ENCODE data around the gene GNG4. TPM values are rescaled to one million over a fixed set of nuclear protein-coding genes. Genes with fewer than 3 reads are reported as not detected.
"Not testable (repeated sequence)": the region's sequence is repeated elsewhere in the genome, so short reads cannot be mapped to it uniquely, and the experiment has no call there.

Gene GNG4
- total RNA-seq, 1 donor from 2014 or later, result 3.8 TPM

GRCh38 chr1:235549351-235550139 is 100.0 kb downstream of the GNG4 start:
- FAIRE-seq (no peak), DNase-seq (ENCODE audit: low read depth) (no peak)
- H3K4me3 ChIP-seq (ENCODE audit: insufficient read depth, low read depth, low read length), result no peak overlapping the region
- H3K4me1 ChIP-seq (ENCODE audit: insufficient read depth, low read length), result no peaks in the 10 kb centered on the region
- Mint-ChIP-seq H3K4me1 (ENCODE audit: low read depth, unreplicated experiment) (no peaks in the 10 kb centered on the region), H3K36me3 (ENCODE audit: low read depth, unreplicated experiment) (no peaks in the 10 kb centered on the region), H3K9me3 (ENCODE audit: unreplicated experiment) (no peaks in the 10 kb centered on the region), H3K27me3 (ENCODE audit: low read depth, unreplicated experiment) (no peaks in the 10 kb centered on the region), H3K4me3 (ENCODE audit: unreplicated experiment) (no peak overlapping the region), H3K27ac (ENCODE audit: unreplicated experiment) (no peak overlapping the region)
- no peak overlapping the region for H3K9ac ChIP-seq (ENCODE audit: low read length)
- H3K27ac ChIP-seq (ENCODE audit: low read depth, low read length), result no peak overlapping the region
- H3K4me2 ChIP-seq (ENCODE audit: low read length), result no peak overlapping the region
- no peaks in the 10 kb centered on the region for H3K9me3 ChIP-seq (ENCODE audit: insufficient read depth, low read depth, low read length)
- TF ChIP-seq CTCF (IDR thresholded peaks at IDR 0.05; ENCODE audit: insufficient read depth, low read depth, low read length) (no peak), EZH2 (IDR thresholded peaks at IDR 0.05; ENCODE audit: insufficient read depth, low read length) (no peak)
- no peaks in the 10 kb centered on the region for H3K79me2 ChIP-seq (ENCODE audit: insufficient read depth, low read length)
- H3K36me3 ChIP-seq (ENCODE audit: insufficient read depth, low read length), result no peaks in the 10 kb centered on the region
- peaks cover 2% of the 10 kb centered on the region for H3K27me3 ChIP-seq (ENCODE audit: insufficient read depth, low read length)
- no peak overlapping the region for H2AFZ ChIP-seq (ENCODE audit: low read depth, low read length)
- H4K20me1 ChIP-seq (ENCODE audit: insufficient read depth, low read length), result no peaks in the 10 kb centered on the region

- not testable (repeated sequence) for DNase-seq (ENCODE audit: low read depth); H3K27ac ChIP-seq (ENCODE audit: low read depth, low read length); H4K20me1 ChIP-seq (ENCODE audit: insufficient read depth, low read length); H3K27me3 ChIP-seq (ENCODE audit: insufficient read depth, low read length); H3K4me1 ChIP-seq (ENCODE audit: insufficient read depth, low read length); FAIRE-seq; H3K9me3 ChIP-seq (ENCODE audit: insufficient read depth, low read depth, low read length); H3K9ac ChIP-seq (ENCODE audit: low read length); H3K36me3 ChIP-seq (ENCODE audit: insufficient read depth, low read length); H2AFZ ChIP-seq (ENCODE audit: low read depth, low read length); H3K4me2 ChIP-seq (ENCODE audit: low read length); H3K4me3 Mint-ChIP-seq (ENCODE audit: unreplicated experiment); H3K27me3 Mint-ChIP-seq (ENCODE audit: low read depth, unreplicated experiment); H3K9me3 Mint-ChIP-seq (ENCODE audit: unreplicated experiment); H3K79me2 ChIP-seq (ENCODE audit: insufficient read depth, low read length); H3K4me3 ChIP-seq (ENCODE audit: insufficient read depth, low read depth, low read length); H3K4me1 Mint-ChIP-seq (ENCODE audit: low read depth, unreplicated experiment); H3K36me3 Mint-ChIP-seq (ENCODE audit: low read depth, unreplicated experiment); H3K27ac Mint-ChIP-seq (ENCODE audit: unreplicated experiment)
These were observed 103.0 kb downstream of the GNG4 start for GRCh38 chr1:235546369-235547155.

- H3K9me3 ChIP-seq (ENCODE audit: insufficient read depth, low read depth, low read length), result no peaks in the 10 kb centered on the region
- no peak overlapping the region for H3K4me2 ChIP-seq (ENCODE audit: low read length)
- peak overlapping the region; percentile 2 for H3K27ac Mint-ChIP-seq (ENCODE audit: unreplicated experiment)
- H3K4me3 Mint-ChIP-seq (ENCODE audit: unreplicated experiment), result no peak overlapping the region
- no peaks in the 10 kb centered on the region for H3K36me3 ChIP-seq (ENCODE audit: insufficient read depth, low read length)
- H3K36me3 Mint-ChIP-seq (ENCODE audit: low read depth, unreplicated experiment), result no peaks in the 10 kb centered on the region
- no peaks in the 10 kb centered on the region for H3K4me1 Mint-ChIP-seq (ENCODE audit: low read depth, unreplicated experiment)
- FAIRE-seq (no peak), DNase-seq (ENCODE audit: low read depth) (no peak)
- no peaks in the 10 kb centered on the region for H3K27me3 Mint-ChIP-seq (ENCODE audit: low read depth, unreplicated experiment)
- H3K9me3 Mint-ChIP-seq (ENCODE audit: unreplicated experiment), result no peaks in the 10 kb centered on the region
- H2AFZ ChIP-seq (ENCODE audit: low read depth, low read length), result no peak overlapping the region
- no peaks in the 10 kb centered on the region for H3K4me1 ChIP-seq (ENCODE audit: insufficient read depth, low read length)
- no peaks in the 10 kb centered on the region for H4K20me1 ChIP-seq (ENCODE audit: insufficient read depth, low read length)
- no peaks in the 10 kb centered on the region for H3K79me2 ChIP-seq (ENCODE audit: insufficient read depth, low read length)
- no peak overlapping the region for H3K9ac ChIP-seq (ENCODE audit: low read length)
- H3K27me3 ChIP-seq (ENCODE audit: insufficient read depth, low read length), result peaks cover 2% of the 10 kb centered on the region
- TF ChIP-seq EZH2 (IDR thresholded peaks at IDR 0.05; ENCODE audit: insufficient read depth, low read length) (no peak), CTCF (IDR thresholded peaks at IDR 0.05; ENCODE audit: insufficient read depth, low read depth, low read length) (no peak)
- H3K4me3 ChIP-seq (ENCODE audit: insufficient read depth, low read depth, low read length), result no peak overlapping the region
- H3K27ac ChIP-seq (ENCODE audit: low read depth, low read length), result no peak overlapping the region
These were observed 104.2 kb downstream of the GNG4 start for GRCh38 chr1:235545292-235545930.

GRCh38 chr1:235542845-235543244 is 106.7 kb downstream of the GNG4 start:
- H3K4me2 ChIP-seq (ENCODE audit: low read length); H3K36me3 Mint-ChIP-seq (ENCODE audit: low read depth, unreplicated experiment); H3K27me3 ChIP-seq (ENCODE audit: insufficient read depth, low read length); H3K4me3 ChIP-seq (ENCODE audit: insufficient read depth, low read depth, low read length); H3K9me3 ChIP-seq (ENCODE audit: insufficient read depth, low read depth, low read length); H3K79me2 ChIP-seq (ENCODE audit: insufficient read depth, low read length); H3K4me1 ChIP-seq (ENCODE audit: insufficient read depth, low read length); H3K9me3 Mint-ChIP-seq (ENCODE audit: unreplicated experiment); H3K27me3 Mint-ChIP-seq (ENCODE audit: low read depth, unreplicated experiment); H3K9ac ChIP-seq (ENCODE audit: low read length); DNase-seq (ENCODE audit: low read depth); H2AFZ ChIP-seq (ENCODE audit: low read depth, low read length); FAIRE-seq; H3K27ac ChIP-seq (ENCODE audit: low read depth, low read length); H3K36me3 ChIP-seq (ENCODE audit: insufficient read depth, low read length); H3K4me1 Mint-ChIP-seq (ENCODE audit: low read depth, unreplicated experiment); H4K20me1 ChIP-seq (ENCODE audit: insufficient read depth, low read length); H3K27ac Mint-ChIP-seq (ENCODE audit: unreplicated experiment); H3K4me3 Mint-ChIP-seq (ENCODE audit: unreplicated experiment): not testable (repeated sequence)

Data from astrocyte (in vitro differentiated cells and primary cell).